ENCODE data around the gene RASSF5. TPM values are rescaled to one million over a fixed set of nuclear protein-coding genes. Genes with fewer than 3 reads are reported as not detected.
A peak's percentile ranks its signal among the peaks of the same experiment; 100 is the strongest.
"Not testable (repeated sequence)": the region's sequence is repeated elsewhere in the genome, so short reads cannot be mapped to it uniquely, and the experiment has no call there.

Gene RASSF5
- total RNA-seq, 1 donor from 2014 or later, result 13.1 TPM

DNA sequence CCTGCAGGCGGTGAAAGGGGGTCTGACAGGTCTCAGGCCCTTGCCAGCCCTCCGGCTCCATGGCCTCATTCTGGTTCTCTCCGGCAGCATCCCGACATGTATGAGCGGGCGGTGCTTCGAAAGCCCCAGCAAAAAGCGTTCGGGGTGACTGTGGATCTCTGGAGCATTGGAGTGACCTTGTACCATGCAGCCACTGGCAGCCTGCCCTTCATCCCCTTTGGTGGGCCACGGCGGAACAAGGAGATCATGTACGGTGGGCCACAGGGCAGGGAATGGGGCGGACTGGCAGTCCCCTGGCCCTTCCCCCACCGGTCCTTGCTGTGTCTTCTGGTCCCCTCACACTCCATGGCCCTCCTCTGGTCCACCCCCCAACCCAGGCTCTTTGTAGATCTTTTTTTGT is 30.7 kb upstream of the RASSF5 start:
- no peak for DNase-seq (ENCODE audit: low spot score)
- no peak for ATAC-seq

- DNase-seq (ENCODE audit: low spot score) (no peak), ATAC-seq (no peak)
These were observed 30.2 kb upstream of the RASSF5 start for GRCh38 chr1:206477110-206477509.

GRCh38 chr1:206477581-206478380 is 29.6 kb upstream of the RASSF5 start:
- no peak for ATAC-seq
- DNase-seq (ENCODE audit: low spot score), result no peak

DNA sequence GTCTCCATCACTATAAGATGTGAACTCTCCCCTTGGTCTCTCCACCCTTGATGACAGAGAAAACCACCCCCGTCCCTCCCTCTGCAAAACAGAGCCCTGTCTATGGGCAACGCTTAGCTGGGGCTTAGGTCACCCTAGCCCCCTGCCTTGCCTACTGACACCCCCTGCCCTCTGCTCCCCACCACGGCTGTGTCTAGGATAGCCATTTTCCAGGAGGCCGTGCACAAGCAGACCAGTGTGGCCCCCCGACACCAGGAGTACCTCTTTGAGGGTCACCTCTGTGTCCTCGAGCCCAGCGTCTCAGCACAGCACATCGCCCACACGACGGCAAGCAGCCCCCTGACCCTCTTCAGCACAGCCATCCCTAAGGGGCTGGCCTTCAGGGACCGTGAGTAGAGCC is 28.6 kb upstream of the RASSF5 start:
- no peak for DNase-seq (ENCODE audit: low spot score)
- ATAC-seq, result no peak

- ATAC-seq (peak; percentile 86), DNase-seq (ENCODE audit: low spot score) (peak; percentile 60)
These were observed 27.9 kb upstream of the RASSF5 start for GRCh38 chr1:206479183-206480125.

- ATAC-seq (no peak), DNase-seq (ENCODE audit: low spot score) (no peak)
These were observed 27.1 kb upstream of the RASSF5 start for GRCh38 chr1:206480211-206480610.

- ATAC-seq (no peak), DNase-seq (ENCODE audit: low spot score) (no peak)
These were observed 24.7 kb upstream of the RASSF5 start for GRCh38 chr1:206482611-206483010.

DNA sequence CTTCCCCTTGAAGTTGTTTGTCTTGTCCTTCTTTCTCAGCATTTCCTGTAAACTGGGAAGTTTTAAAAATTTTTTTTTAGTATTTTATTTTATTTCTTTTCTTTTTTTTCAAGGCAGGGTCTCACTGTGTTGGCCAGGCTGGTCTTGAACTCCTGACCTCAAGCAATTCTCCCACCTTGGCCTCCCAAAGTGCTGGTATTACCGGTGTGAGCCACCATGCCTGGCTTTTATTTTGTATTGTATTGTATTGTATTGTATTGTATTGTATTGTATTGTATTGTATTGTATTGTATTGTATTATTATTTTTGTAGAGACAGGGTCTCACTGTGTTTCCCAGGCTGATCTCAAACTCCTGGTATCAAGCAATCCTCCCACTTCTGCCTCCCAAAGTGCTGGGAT is 23.5 kb upstream of the RASSF5 start:
- not testable (repeated sequence) for ATAC-seq; DNase-seq (ENCODE audit: low spot score)

DNA sequence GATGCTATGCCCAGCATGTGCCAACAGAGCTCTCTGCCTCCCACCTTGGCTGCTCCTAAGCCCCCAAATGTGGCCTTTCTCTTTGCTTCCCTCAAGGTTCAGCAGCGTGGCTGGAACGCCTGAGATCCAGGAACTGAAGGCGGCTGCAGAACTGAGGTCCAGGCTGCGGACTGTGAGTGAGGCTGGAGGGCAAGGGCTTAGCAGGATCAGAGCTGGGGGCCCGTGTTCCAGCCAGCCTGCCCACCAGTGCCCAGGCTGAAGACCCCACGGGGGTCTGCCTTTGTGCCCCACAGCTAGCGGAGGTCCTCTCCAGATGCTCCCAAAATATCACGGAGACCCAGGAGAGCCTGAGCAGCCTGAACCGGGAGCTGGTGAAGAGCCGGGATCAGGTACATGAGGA is 22.4 kb upstream of the RASSF5 start:
- ATAC-seq, result no peak
- DNase-seq (ENCODE audit: low spot score), result no peak

DNA sequence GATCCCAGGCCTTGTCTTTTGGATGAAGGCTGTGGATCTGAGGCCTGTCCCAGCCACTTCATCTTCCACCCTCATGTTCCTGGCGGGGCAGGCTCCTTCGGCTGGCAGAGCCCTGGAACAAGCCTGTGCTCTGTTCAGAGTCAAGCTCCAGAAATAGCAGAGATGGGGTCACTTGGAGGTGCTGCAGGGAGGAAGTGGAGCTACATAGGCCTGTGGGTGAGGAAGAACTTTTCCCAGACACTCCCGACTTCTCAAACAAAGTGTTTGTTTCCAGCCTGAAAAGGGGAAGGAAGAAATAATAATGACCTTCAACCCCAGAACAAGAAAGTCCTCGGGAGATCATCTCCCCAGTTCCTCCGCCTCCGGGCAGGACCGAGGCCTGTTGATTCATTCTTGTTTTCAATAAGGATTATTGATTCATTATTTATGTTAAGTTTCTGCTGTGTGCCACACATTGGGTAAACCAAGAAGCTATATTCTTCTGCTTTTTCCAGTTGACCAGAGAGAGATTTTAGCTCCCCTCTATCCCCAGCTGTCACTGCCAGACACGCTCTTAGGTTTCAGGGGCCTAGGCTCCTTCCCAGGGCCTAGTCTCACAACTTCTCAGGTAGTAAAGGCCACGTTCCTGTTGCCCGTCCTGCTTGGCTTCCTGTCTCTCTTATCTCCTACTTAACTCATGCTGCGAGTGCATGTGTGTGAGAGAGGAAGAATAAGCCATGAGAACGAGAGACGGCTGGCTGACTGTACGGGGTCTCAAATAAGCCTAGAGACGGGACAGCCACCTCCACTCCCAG is 20.1 kb upstream of the RASSF5 start:
- DNase-seq (ENCODE audit: low spot score) (no peak), ATAC-seq (no peak)

DNA sequence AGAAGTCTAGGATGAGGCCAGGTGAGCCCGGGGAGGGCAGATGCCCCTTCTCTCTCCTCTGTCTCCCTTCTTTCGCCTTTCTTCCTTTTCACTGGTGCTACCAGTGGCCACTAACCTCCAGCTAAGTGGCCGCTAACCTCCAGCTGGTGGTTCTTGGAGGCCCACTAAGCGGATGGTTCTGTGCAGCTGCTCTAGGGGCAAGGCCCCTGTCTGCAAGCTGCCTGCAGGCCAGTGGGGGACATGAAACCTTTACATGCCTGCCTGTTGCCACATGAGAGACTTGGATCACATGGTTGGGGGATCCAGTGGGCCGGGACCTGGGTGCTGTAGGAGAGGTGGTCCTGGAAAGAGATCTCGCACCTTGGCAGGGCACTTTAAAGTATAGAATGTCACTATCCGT is 19.4 kb upstream of the RASSF5 start:
- no peak for DNase-seq (ENCODE audit: low spot score)
- no peak for ATAC-seq

DNA sequence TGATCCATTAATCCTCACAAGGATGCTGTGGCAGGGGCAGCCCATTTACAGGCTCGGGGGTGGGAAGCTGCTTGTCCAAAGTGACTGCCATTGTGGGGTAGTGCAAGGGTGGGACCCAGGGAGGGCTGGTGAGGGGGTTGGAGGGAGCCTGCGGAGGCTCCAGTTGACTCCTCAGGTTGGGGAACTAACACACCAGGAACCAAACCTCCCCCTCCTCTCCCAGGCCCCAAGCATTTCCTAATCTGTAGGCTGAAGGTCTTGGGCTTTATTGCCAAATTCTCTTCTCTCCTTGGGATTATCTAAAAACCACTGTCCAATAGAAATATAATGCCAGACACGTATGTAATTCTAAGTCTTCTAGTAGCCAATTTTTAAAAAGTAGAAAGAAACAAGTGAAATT is 18.9 kb upstream of the RASSF5 start:
- no peak for DNase-seq (ENCODE audit: low spot score)
- ATAC-seq, result no peak

DNA sequence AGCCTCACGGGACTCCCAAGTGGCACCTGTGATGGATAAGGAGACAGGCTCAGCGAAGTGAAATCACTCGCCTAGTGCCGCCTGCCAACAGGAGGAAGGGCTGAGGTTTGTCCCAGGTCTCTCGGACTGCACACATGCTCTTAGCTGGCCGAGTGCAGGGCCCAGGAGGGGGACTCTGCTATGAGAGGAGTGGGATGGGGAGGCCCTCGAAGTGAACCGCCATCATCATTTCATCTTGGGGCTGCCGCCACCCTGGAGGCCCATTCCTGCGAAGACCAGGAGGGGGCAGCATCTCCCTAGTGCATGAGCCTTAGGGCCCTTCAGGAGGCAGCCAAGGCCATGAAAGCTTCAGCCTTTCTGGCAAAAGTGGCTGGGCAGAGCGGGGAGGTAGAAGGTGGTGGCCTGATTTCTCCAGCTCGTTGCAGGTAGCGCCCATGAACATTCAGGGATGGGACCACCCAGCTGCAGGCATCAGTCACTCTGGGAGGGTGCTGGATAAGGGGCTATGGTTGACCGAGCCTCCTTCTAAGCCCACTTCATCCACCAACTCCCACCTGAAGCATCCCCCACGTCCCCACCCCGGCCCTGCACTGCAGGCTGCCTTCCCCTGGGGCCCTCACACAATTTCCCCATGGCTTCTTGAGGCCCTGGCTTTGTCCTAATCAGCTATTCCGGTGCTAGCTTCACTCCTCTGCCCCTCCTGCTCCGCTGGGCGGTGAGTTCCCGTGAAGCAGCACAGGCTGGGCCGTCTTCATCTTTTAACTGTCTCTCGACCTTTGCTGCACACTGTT is 17.2 kb upstream of the RASSF5 start:
- DNase-seq (ENCODE audit: low spot score) (peak; percentile 81), ATAC-seq (peak; percentile 98)

DNA sequence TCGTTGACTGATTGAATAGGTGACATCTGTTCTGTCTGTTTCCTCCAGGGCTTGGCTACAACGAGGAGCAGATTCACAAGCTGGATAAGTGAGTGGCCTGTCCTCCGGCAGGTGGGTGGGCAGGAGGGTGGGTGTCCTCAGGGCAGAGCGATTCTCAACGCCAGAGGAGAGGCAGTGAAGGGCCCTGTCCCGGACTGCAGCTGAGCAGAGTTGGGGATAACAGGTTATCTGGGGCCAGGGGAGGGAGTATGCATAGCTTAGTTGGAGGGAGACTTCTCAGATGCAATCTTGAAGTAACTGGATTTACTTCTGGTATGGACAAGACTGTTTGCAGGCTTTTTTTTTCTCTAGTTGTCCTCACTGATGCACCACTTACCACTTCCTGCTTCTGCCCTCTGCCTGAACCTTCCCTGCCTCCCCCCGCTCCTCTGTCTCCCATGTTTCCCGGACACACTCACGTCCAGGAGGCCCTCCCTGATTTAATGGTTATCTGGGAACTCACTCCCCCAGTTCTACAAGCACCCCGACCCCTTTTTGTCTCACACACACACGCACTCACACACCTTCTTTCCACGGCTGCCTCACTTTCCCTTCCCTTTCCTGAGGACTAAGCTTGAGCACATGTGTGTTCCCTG is 16.4 kb upstream of the RASSF5 start:
- ATAC-seq (no peak), DNase-seq (ENCODE audit: low spot score) (no peak)

GRCh38 chr1:206491616-206492015 is 15.7 kb upstream of the RASSF5 start:
- DNase-seq (ENCODE audit: low spot score) (no peak), ATAC-seq (no peak)

GRCh38 chr1:206492589-206492988 is 14.7 kb upstream of the RASSF5 start:
- ATAC-seq, result no peak
- DNase-seq (ENCODE audit: low spot score), result no peak

DNA sequence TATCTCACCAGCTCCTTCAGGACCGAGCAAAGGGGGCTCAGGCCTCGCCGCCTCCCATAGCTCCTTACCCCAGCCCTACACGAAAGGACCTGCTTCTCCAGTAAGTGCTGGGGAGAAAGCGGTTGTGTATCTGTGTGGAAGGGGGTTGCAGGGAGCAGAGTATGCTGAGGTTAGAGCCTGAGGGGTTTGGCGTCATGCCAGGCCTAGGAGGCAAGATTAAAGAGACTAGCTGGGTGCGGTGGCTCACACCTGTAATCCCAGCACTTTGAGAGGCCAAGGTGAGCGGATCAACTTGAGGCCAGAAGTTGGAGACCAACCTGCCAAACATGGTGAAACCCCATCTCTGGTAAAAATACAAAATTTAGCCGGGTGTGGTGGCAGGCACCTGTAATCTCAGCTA is 14.1 kb upstream of the RASSF5 start:
- ATAC-seq, result no peak

GRCh38 chr1:206495011-206495461 is 12.3 kb upstream of the RASSF5 start:
- ATAC-seq (no peak), DNase-seq (ENCODE audit: low spot score) (no peak)

More for the DNA sequence above, 14.1 kb upstream of the RASSF5 start:
- DNase-seq (ENCODE audit: low spot score), result no peak

GRCh38 chr1:206495493-206496046 is 11.8 kb upstream of the RASSF5 start:
- ATAC-seq (no peak), DNase-seq (ENCODE audit: low spot score) (no peak)

All from left lobe of liver (tissue), 2 donors.